Right forelimb (tissue), 1 donor: Measurements from ENCODE around the gene CD19.
"Not testable (repeated sequence)": the region's sequence is repeated elsewhere in the genome, so short reads cannot be mapped to it uniquely, and the experiment has no call there.

Source experiments
- DNase-seq: peaks from one replicate; pipeline ENCODE4 v3.0.0-alpha.2; 2018

CD19 gene

GRCh38 chr16:28931801-28932225 lies at the start of gene CD19:
CD19 (plus strand) TSS chr16:28931971; CDS start chr16:28932001, 30 bp downstream.
- no peak for DNase-seq

DNA sequence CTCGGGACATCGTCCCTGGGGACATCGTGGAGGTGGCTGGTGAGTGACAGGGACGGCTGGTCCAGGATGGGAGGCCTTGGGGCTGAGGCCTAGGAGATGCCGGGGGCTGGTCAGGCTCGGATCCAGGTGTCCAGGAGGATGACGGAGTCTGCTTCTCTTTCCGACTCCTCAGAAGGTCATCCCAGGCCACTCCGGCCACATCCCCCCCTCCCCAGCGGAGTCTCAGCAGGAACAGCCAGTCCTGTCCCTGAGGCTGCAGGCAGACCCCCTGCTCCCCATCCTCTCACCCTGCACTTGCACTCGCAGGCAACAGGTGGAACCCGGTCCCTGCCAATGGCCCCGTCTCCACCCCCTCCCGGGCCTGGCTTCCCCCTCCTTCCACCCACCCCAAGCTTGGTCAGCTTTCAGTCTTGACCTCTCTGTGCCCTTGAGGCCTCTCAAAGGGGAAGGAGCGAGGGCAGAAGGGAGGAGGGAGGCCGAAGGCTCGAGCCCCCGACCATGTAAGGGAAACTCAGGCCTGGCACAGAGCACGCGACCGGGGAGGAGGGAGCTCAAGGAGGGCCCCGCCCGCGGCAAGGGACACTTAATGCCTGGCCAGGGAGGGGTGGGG lies 49.1 kb upstream of the CD19 start:
- no peak for DNase-seq

- no peak for DNase-seq
These were observed 48.4 kb upstream of the CD19 start for GRCh38 chr16:28883221-28883996.

DNA sequence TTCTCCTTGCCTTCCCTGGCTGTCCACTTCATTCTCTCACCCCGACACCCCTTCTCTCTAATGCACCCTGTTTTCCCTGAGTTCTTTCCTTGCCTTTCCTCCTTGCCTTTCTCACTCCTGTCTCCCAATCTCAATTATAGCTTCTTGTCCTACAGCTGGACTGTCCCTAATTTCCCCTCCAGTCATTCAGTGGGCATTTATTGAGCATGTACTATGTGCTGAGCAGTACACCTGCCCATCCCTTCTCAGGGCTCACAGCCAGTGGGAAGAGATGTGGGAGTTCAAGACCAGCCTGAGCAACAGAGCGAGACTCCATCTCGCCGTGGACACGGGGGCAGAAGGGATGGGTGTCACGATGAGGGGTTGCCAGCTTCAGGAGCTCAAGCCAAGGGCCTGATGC lies 47.7 kb upstream of the CD19 start:
- DNase-seq = no peak

- no peak for DNase-seq
These were observed 44.8 kb upstream of the CD19 start for GRCh38 chr16:28886945-28887344.

GRCh38 chr16:28890355-28890754 lies 41.4 kb upstream of the CD19 start:
- DNase-seq = not testable (repeated sequence)

GRCh38 chr16:28891964-28892890 lies 39.5 kb upstream of the CD19 start:
- no peak for DNase-seq

- no peak for DNase-seq
These were observed 38.5 kb upstream of the CD19 start for GRCh38 chr16:28893291-28893690.

GRCh38 chr16:28895609-28896008 lies 36.2 kb upstream of the CD19 start:
- DNase-seq = no peak

DNA sequence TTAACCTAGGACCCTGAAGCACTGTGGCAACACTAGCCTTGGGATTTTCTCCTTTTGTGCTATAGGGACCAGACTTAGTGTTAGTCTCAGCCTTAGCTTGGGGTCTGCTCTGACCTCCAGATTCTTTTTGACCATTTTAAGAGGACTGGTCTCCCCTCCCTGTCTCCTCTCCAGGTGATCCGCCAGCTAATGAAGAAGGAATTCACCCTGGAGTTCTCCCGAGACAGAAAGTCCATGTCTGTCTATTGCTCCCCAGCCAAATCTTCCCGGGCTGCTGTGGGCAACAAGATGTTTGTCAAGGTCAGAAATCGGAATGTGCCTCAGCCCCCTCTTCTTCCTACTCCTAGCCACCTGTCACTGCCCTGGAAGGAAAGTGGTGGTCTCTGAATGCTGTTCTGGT lies 33.9 kb upstream of the CD19 start:
- no peak for DNase-seq

DNA sequence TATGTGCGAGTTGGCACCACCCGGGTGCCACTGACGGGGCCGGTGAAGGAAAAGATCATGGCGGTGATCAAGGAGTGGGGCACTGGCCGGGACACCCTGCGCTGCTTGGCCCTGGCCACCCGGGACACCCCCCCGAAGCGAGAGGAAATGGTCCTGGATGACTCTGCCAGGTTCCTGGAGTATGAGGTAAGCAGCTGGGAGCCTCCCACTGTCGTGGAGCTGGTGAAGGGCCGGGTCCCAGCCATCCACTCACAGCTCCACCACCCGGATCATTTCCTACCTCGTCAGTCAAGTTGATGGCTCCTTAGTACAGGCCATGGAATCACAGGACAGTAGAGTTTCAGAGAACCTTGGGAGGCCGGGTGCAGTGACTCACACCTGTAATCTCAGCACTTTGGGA lies 33.5 kb upstream of the CD19 start:
- no peak for DNase-seq

DNA sequence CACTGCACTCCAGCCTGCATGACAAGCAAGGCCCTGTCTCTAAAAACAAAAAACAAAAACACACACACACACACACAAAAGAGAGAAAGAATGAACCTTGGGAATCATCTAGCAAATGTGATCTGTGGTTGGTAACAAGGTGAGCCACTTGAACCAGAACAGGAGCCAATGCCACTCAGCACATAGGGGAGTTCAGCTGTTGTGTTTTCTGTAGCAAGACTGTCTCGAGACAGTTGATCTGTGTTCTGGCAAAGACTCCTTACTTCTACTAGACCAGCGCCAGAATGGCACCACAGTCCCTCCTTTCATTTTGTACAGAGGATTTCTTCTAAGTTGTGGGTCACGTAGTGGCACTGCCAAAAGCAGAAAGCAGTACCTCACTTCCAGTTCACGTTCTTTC lies 32.8 kb upstream of the CD19 start:
- no peak for DNase-seq

DNA sequence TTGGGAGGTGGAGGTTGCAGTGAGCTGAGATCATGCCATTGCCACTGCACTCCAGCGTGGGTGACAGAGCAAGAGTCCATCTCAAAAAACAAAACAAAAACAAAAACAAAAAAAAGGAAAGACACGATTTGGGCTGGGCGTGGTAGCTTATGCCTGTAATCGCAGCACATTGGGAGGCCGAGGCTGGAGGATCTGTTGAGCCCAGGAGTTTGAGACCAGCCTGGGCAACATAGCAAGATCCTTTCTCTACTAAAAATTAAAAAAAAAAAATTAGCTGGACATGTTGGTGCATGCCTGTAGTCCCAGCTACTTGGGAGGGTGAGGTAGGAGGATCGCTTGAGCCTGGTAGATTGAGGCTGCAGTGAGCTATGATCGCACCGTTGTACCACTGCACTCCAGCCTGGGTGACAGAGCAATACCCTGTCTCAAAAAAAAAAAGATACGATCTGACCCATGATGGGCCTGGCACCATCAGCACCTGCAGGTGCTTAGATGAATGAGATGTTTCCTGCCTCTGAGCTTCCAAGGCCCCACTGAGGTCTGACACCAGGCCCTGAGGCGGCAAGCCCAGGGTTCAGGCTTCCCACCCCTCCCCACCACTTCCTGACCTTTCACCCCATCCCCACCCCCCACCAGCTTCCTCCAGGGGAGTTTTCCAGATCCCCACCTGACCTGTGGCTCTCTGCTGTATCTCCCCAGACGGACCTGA lies 31.7 kb upstream of the CD19 start:
- DNase-seq = no peak

DNA sequence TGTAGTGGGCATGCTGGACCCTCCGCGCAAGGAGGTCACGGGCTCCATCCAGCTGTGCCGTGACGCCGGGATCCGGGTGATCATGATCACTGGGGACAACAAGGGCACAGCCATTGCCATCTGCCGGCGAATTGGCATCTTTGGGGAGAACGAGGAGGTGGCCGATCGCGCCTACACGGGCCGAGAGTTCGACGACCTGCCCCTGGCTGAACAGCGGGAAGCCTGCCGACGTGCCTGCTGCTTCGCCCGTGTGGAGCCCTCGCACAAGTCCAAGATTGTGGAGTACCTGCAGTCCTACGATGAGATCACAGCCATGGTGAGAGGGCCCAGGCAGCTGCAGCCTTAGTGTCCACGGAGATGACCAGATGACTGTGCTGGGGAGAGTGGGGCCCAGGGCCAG lies 31.2 kb upstream of the CD19 start:
- DNase-seq = no peak

- no peak for DNase-seq
These were observed 29.9 kb upstream of the CD19 start for GRCh38 chr16:28901862-28902261.

- no peak for DNase-seq
These were observed 28.9 kb upstream of the CD19 start for GRCh38 chr16:28902909-28903308.

GRCh38 chr16:28903344-28904042 lies 28.3 kb upstream of the CD19 start:
- DNase-seq = no peak

GRCh38 chr16:28904363-28904762 lies 27.4 kb upstream of the CD19 start:
- no peak for DNase-seq

DNA sequence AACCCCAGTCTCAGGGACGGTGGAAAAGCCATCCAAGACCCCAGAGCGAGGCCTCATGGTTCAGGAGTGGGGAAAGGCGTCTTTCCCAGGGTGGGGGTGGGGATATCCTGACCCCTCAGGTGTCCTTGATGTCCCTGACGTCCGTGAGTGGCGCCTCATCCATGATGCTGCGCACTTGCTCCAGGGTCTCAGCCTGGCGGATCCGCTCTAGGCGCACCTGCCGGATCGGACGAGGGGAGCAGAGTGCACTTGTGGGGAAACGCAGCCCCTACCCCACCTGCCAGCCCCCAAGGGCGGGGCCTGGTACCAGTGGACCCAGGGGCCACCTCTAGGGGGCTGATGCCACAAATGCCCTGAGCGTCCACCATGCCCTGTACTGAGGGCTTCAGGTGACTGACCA lies 26.9 kb upstream of the CD19 start:
- DNase-seq = no peak

DNA sequence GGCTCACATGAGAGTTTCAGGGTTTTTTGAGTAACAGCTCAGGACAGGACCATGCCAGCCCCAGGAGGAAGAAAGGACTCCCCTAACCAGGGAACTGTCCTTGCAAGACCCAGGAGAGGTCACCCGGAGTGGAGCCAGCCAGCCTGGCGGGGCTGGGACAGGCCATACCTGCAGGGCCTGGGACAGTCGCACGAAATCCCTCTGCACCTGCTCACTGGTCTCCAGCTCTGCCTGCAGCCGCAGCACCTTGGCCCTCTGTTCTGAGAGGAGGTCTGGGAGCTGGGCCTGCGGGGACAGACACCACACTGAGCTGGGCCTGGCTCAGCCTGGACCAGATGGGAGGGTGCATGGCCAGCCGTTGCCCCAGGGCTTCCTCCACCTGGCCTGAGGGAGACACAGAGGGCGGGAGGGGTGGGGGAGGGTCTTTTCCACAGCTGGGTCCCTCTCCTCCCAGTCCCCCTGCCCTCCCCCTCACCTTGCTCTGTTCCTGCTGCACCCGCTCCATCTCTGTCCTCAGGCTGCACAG lies 26.5 kb upstream of the CD19 start:
- no peak for DNase-seq

- DNase-seq = no peak
These were observed 25.9 kb upstream of the CD19 start for GRCh38 chr16:28905800-28906372.
